C4-2B (cell line): ENCODE results near the gene BRSK2.
"Not testable (repeated sequence)": the region's sequence is repeated elsewhere in the genome, so short reads cannot be mapped to it uniquely, and the experiment has no call there.

Experiments
- H3K27ac ChIP-seq: fragments of 450-650 bp; 2 replicates; pipeline ENCODE4 v1.5.1; 2017
- CTCF ChIP-seq: fragments of 450-650 bp; conservative IDR thresholded peaks from 2 replicates; pipeline ENCODE4 v1.5.1; 2017; ENCODE audit warnings: mild to moderate bottlenecking
- ZFX ChIP-seq: fragments of 450-650 bp; IDR thresholded peaks from 2 replicates; pipeline ENCODE4 v1.6.1; 2017

BRSK2 gene

GRCh38 chr11:1414650-1415049 lies 24.9 kb downstream of the BRSK2 start:
- no peak overlapping the region for H3K27ac ChIP-seq
- TF ChIP-seq ZFX (no peak), CTCF (no peak)

GRCh38 chr11:1415631-1416030 lies 25.9 kb downstream of the BRSK2 start:
- no peak for TF ChIP-seq ZFX
- no peak overlapping the region for H3K27ac ChIP-seq

- H3K27ac ChIP-seq, result not testable (repeated sequence)
Observed at GRCh38 chr11:1418192-1418795, 28.6 kb downstream of the BRSK2 start.

- H3K27ac ChIP-seq, result no peak overlapping the region
- no peak for TF ChIP-seq CTCF
- no peak for TF ChIP-seq ZFX
Observed at GRCh38 chr11:1419811-1420210, 30.1 kb downstream of the BRSK2 start.

- H3K27ac ChIP-seq, result no peak overlapping the region
Observed at GRCh38 chr11:1421291-1421690, 31.6 kb downstream of the BRSK2 start.

GRCh38 chr11:1422481-1422880 lies 32.7 kb downstream of the BRSK2 start:
- no peak overlapping the region for H3K27ac ChIP-seq
- TF ChIP-seq CTCF (no peak), ZFX (no peak)

More at GRCh38 chr11:1421291-1421690, 31.6 kb downstream of the BRSK2 start:
- TF ChIP-seq CTCF (no peak), ZFX (no peak)

- TF ChIP-seq ZFX (no peak), CTCF (no peak)
- no peak overlapping the region for H3K27ac ChIP-seq
Observed at GRCh38 chr11:1422981-1423380, 33.2 kb downstream of the BRSK2 start.

GRCh38 chr11:1423406-1423805 lies 33.7 kb downstream of the BRSK2 start:
- H3K27ac ChIP-seq, result not testable (repeated sequence)

GRCh38 chr11:1425006-1425405 lies 35.3 kb downstream of the BRSK2 start:
- H3K27ac ChIP-seq, result no peak overlapping the region
- no peak for TF ChIP-seq ZFX
- no peak for TF ChIP-seq CTCF
